Inflammatory macrophage treated with lipopolysaccharide for 4 hours (primary cell): ENCODE data around the gene LIN7C.
"Not testable (repeated sequence)": the region's sequence is repeated elsewhere in the genome, so short reads cannot be mapped to it uniquely, and the experiment has no call there.

ENCODE experiments used
- DNase-seq: peaks from one replicate; pipeline ENCODE4 v3.0.0-alpha.2; 2020

Gene LIN7C

GRCh38 chr11:27468995-27469695 lies 37.4 kb downstream of the LIN7C start:
- DNase-seq: peak; percentile 54

GRCh38 chr11:27468209-27468994 lies 38.2 kb downstream of the LIN7C start:
- peak; percentile 74 for DNase-seq

GRCh38 chr11:27467181-27467913 lies 39.2 kb downstream of the LIN7C start:
- no peak for DNase-seq

- no peak for DNase-seq
These were observed 40.2 kb downstream of the LIN7C start for GRCh38 chr11:27466363-27466762.

GRCh38 chr11:27465629-27466028 lies 40.9 kb downstream of the LIN7C start:
- no peak for DNase-seq

GRCh38 chr11:27464909-27465308 lies 41.7 kb downstream of the LIN7C start:
- DNase-seq: no peak

- no peak for DNase-seq
These were observed 42.3 kb downstream of the LIN7C start for GRCh38 chr11:27464289-27464696.

- DNase-seq: peak; percentile 25
These were observed 44.0 kb downstream of the LIN7C start for GRCh38 chr11:27462543-27462942.

GRCh38 chr11:27460158-27460978 lies 46.2 kb downstream of the LIN7C start:
- DNase-seq: no peak

GRCh38 chr11:27459191-27459590 lies 47.4 kb downstream of the LIN7C start:
- no peak for DNase-seq

- DNase-seq: no peak
These were observed 48.4 kb downstream of the LIN7C start for GRCh38 chr11:27458182-27458581.

GRCh38 chr11:27456795-27457329 lies 49.7 kb downstream of the LIN7C start:
- DNase-seq: no peak

GRCh38 chr11:27456140-27456794 lies 50.3 kb downstream of the LIN7C start:
- no peak for DNase-seq

GRCh38 chr11:27455667-27456066 lies 50.9 kb downstream of the LIN7C start:
- no peak for DNase-seq

- no peak for DNase-seq
These were observed 52.9 kb downstream of the LIN7C start for GRCh38 chr11:27453701-27454100.

- no peak for DNase-seq
These were observed 54.4 kb downstream of the LIN7C start for GRCh38 chr11:27452147-27452546.

GRCh38 chr11:27451244-27451965 lies 55.2 kb downstream of the LIN7C start:
- DNase-seq: no peak

GRCh38 chr11:27448184-27448540 lies 58.4 kb downstream of the LIN7C start:
- DNase-seq: not testable (repeated sequence)

GRCh38 chr11:27447288-27448183 lies 59.0 kb downstream of the LIN7C start:
- DNase-seq: no peak

- DNase-seq: no peak
These were observed 60.9 kb downstream of the LIN7C start for GRCh38 chr11:27445625-27446024.
